GM23338 (cell line): ENCODE results near the gene CDC42EP5.

Experiments used
- CREB1 ChIP-seq: fragments of 250-450 bp; sonication (Bioruptor Pico); IDR thresholded peaks from 2 replicates; pipeline ENCODE4 v1.5.0; 2020; ENCODE audit warnings: low read depth, mild to moderate bottlenecking, moderate library complexity
- ETS1 ChIP-seq: IDR thresholded peaks from 2 replicates; pipeline ENCODE4 v1.6.1; 2016; ENCODE audit warnings: antibody characterized with exemption
- EZH2 ChIP-seq: fragments of 200-600 bp; sonication (generic); IDR thresholded peaks from one replicate; pipeline ENCODE4 v1.8.0; 2017; ENCODE audit warnings: antibody characterized with exemption, mild to moderate bottlenecking, low read depth; ENCODE audit not compliant: unreplicated experiment
- EZH2phosphoT487 ChIP-seq: fragments of 200-600 bp; sonication (generic); IDR thresholded peaks from one replicate; pipeline ENCODE4 v1.8.1; 2018; ENCODE audit warnings: antibody characterized with exemption; ENCODE audit not compliant: unreplicated experiment
- JUNB ChIP-seq: IDR thresholded peaks from one replicate; pipeline ENCODE4 v1.6.1; 2016; ENCODE audit warnings: antibody characterized with exemption; ENCODE audit not compliant: unreplicated experiment
- NANOG ChIP-seq: IDR thresholded peaks from 2 replicates; pipeline ENCODE4 v1.6.1; 2016; ENCODE audit warnings: antibody characterized with exemption, borderline replicate concordance
- POLR2AphosphoS5 ChIP-seq: IDR thresholded peaks from 2 replicates; pipeline ENCODE4 v1.6.1; 2016; ENCODE audit warnings: antibody characterized with exemption, low read depth
- STAT1 ChIP-seq: IDR thresholded peaks from one replicate; pipeline ENCODE4 v1.6.1; 2016; ENCODE audit warnings: antibody characterized with exemption; ENCODE audit not compliant: unreplicated experiment
- ZNF114 ChIP-seq: fragments of 250-450 bp; sonication (Bioruptor Pico); IDR thresholded peaks from 2 replicates; pipeline ENCODE4 v1.5.0; 2020; ENCODE audit warnings: mild to moderate bottlenecking, moderate library complexity
- ZNF331 ChIP-seq: fragments of 250-450 bp; sonication (Bioruptor Pico); IDR thresholded peaks from 2 replicates; pipeline ENCODE4 v1.5.0; 2020; ENCODE audit warnings: low read depth, mild to moderate bottlenecking, moderate library complexity
- TF ChIP-seq, protein P1 (sequence below), 2 experiments: fragments of 200-600 bp in 1 of 2; sonication (generic) in 1 of 2; conservative IDR thresholded peaks; 2 replicates each; pipeline versions ENCODE4 v1.5.1 to v1.6.1; 2016 to 2017; ENCODE audit warnings: antibody characterized with exemption in 2 of 2, low read depth in 2 of 2, mild to moderate bottlenecking in 2 of 2, moderate library complexity in 1 of 2
- TF ChIP-seq, protein P2 (sequence below): IDR thresholded peaks from one replicate; pipeline ENCODE4 v1.6.1; 2018; ENCODE audit warnings: antibody characterized with exemption; ENCODE audit not compliant: unreplicated experiment
- TF ChIP-seq, protein P3 (sequence below): fragments of 250-450 bp; sonication (Bioruptor Pico); IDR thresholded peaks from 2 replicates; pipeline ENCODE4 v1.5.0; 2020; ENCODE audit warnings: mild to moderate bottlenecking, moderate library complexity

DNA sequence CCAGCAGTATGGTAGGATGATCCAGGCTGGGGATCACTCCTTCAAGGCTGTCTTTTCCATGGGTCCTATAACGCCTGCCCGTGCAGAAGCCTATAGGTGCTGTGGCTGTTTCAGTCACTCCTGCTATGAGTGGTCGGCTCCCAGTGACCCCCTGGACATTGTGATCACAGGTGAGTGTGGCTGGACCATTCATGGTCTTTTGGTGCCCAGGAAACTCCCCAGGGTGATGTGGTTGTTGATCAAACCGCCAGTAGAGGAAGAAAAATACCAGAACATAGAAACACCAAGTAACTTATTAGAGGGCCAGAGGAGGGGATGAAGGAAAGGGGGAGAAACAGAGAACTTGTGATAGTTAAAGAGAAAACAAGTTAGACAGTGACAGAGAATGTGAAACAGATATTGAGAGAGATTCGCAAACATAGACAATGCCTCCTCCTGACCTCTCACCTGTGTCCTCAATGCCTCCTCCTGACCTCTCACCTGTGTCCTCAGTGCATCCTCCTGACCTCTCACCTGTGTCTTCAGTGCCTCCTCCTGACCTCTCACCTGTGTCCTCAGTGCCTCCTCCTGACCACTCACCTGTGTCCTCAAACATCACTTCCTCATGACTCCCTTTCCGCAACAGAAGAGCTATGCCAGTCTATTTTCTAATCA, 48.9 kb upstream of the CDC42EP5 start:
- TF ChIP-seq, protein P1, sequence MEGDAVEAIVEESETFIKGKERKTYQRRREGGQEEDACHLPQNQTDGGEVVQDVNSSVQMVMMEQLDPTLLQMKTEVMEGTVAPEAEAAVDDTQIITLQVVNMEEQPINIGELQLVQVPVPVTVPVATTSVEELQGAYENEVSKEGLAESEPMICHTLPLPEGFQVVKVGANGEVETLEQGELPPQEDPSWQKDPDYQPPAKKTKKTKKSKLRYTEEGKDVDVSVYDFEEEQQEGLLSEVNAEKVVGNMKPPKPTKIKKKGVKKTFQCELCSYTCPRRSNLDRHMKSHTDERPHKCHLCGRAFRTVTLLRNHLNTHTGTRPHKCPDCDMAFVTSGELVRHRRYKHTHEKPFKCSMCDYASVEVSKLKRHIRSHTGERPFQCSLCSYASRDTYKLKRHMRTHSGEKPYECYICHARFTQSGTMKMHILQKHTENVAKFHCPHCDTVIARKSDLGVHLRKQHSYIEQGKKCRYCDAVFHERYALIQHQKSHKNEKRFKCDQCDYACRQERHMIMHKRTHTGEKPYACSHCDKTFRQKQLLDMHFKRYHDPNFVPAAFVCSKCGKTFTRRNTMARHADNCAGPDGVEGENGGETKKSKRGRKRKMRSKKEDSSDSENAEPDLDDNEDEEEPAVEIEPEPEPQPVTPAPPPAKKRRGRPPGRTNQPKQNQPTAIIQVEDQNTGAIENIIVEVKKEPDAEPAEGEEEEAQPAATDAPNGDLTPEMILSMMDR (conservative IDR thresholded peaks at IDR 0.05; ENCODE audit: low read depth in 2 of 2) = no peak
- TF ChIP-seq EZH2phosphoT487 = no peak
- no peak for TF ChIP-seq POLR2AphosphoS5
- TF ChIP-seq EZH2 = no peak
- TF ChIP-seq NANOG = no peak
- no peak for TF ChIP-seq CREB1
- TF ChIP-seq, protein P2, sequence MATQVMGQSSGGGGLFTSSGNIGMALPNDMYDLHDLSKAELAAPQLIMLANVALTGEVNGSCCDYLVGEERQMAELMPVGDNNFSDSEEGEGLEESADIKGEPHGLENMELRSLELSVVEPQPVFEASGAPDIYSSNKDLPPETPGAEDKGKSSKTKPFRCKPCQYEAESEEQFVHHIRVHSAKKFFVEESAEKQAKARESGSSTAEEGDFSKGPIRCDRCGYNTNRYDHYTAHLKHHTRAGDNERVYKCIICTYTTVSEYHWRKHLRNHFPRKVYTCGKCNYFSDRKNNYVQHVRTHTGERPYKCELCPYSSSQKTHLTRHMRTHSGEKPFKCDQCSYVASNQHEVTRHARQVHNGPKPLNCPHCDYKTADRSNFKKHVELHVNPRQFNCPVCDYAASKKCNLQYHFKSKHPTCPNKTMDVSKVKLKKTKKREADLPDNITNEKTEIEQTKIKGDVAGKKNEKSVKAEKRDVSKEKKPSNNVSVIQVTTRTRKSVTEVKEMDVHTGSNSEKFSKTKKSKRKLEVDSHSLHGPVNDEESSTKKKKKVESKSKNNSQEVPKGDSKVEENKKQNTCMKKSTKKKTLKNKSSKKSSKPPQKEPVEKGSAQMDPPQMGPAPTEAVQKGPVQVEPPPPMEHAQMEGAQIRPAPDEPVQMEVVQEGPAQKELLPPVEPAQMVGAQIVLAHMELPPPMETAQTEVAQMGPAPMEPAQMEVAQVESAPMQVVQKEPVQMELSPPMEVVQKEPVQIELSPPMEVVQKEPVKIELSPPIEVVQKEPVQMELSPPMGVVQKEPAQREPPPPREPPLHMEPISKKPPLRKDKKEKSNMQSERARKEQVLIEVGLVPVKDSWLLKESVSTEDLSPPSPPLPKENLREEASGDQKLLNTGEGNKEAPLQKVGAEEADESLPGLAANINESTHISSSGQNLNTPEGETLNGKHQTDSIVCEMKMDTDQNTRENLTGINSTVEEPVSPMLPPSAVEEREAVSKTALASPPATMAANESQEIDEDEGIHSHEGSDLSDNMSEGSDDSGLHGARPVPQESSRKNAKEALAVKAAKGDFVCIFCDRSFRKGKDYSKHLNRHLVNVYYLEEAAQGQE = no peak
- TF ChIP-seq JUNB = no peak
- TF ChIP-seq STAT1 = no peak
- TF ChIP-seq ETS1 = no peak
- TF ChIP-seq ZNF114 (CRISPR knock-in tag) = no peak
- no peak for TF ChIP-seq ZNF331
- TF ChIP-seq, protein P3, sequence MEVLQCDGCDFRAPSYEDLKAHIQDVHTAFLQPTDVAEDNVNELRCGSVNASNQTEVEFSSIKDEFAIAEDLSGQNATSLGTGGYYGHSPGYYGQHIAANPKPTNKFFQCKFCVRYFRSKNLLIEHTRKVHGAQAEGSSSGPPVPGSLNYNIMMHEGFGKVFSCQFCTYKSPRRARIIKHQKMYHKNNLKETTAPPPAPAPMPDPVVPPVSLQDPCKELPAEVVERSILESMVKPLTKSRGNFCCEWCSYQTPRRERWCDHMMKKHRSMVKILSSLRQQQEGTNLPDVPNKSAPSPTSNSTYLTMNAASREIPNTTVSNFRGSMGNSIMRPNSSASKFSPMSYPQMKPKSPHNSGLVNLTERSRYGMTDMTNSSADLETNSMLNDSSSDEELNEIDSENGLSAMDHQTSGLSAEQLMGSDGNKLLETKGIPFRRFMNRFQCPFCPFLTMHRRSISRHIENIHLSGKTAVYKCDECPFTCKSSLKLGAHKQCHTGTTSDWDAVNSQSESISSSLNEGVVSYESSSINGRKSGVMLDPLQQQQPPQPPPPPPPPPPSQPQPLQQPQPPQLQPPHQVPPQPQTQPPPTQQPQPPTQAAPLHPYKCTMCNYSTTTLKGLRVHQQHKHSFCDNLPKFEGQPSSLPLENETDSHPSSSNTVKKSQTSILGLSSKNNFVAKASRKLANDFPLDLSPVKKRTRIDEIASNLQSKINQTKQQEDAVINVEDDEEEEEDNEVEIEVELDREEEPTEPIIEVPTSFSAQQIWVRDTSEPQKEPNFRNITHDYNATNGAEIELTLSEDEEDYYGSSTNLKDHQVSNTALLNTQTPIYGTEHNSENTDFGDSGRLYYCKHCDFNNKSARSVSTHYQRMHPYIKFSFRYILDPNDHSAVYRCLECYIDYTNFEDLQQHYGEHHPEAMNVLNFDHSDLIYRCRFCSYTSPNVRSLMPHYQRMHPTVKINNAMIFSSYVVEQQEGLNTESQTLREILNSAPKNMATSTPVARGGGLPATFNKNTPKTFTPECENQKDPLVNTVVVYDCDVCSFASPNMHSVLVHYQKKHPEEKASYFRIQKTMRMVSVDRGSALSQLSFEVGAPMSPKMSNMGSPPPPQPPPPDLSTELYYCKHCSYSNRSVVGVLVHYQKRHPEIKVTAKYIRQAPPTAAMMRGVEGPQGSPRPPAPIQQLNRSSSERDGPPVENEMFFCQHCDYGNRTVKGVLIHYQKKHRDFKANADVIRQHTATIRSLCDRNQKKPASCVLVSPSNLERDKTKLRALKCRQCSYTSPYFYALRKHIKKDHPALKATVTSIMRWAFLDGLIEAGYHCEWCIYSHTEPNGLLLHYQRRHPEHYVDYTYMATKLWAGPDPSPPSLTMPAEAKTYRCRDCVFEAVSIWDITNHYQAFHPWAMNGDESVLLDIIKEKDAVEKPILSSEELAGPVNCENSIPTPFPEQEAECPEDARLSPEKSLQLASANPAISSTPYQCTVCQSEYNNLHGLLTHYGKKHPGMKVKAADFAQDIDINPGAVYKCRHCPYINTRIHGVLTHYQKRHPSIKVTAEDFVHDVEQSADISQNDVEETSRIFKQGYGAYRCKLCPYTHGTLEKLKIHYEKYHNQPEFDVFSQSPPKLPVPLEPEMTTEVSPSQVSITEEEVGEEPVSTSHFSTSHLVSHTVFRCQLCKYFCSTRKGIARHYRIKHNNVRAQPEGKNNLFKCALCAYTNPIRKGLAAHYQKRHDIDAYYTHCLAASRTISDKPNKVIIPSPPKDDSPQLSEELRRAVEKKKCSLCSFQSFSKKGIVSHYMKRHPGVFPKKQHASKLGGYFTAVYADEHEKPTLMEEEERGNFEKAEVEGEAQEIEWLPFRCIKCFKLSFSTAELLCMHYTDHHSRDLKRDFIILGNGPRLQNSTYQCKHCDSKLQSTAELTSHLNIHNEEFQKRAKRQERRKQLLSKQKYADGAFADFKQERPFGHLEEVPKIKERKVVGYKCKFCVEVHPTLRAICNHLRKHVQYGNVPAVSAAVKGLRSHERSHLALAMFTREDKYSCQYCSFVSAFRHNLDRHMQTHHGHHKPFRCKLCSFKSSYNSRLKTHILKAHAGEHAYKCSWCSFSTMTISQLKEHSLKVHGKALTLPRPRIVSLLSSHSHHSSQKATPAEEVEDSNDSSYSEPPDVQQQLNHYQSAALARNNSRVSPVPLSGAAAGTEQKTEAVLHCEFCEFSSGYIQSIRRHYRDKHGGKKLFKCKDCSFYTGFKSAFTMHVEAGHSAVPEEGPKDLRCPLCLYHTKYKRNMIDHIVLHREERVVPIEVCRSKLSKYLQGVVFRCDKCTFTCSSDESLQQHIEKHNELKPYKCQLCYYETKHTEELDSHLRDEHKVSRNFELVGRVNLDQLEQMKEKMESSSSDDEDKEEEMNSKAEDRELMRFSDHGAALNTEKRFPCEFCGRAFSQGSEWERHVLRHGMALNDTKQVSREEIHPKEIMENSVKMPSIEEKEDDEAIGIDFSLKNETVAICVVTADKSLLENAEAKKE = no peak
